T47D (cell line): ENCODE measurements around the gene FRMD5.

Source experiments
- DNase-seq, 2 experiments: peaks; one replicate each; pipeline versions ENCODE4 v3.0.0 to v3.0.0-alpha.2; 2011 to 2012; ENCODE audit warnings: low read depth in 1 of 2, low spot score in 1 of 2
- JUND ChIP-seq: IDR thresholded peaks from 2 replicates; pipeline ENCODE4 v1.6.1; 2012; ENCODE audit warnings: low read depth
- in situ Hi-C: cut with HindIII; loops from 2 replicates; pipeline ENCODE4 v1.10.0; 2016; ENCODE audit warnings: low sequenced_read_pairs, low pct_unique_long_range_greater_than_20kb

FRMD5 gene

GRCh38 chr15:44194323-44195150 is 534 bp downstream of the FRMD5 start:
- no peak for TF ChIP-seq JUND
- DNase-seq = no peak
- in situ Hi-C loops = no loop called here

- in situ Hi-C loops = no loop called here
- no peak for DNase-seq
- no peak for TF ChIP-seq JUND
These were observed 1.3 kb downstream of the FRMD5 start for GRCh38 chr15:44193651-44194322.

- no peak for DNase-seq
- in situ Hi-C loops = no loop called here
These were observed 6.3 kb downstream of the FRMD5 start for GRCh38 chr15:44188795-44189194.

GRCh38 chr15:44186705-44187104 is 8.4 kb downstream of the FRMD5 start:
- no peak for DNase-seq
- in situ Hi-C loops = no loop called here
- no peak for TF ChIP-seq JUND

More at GRCh38 chr15:44188795-44189194, 6.3 kb downstream of the FRMD5 start:
- no peak for TF ChIP-seq JUND

DNA sequence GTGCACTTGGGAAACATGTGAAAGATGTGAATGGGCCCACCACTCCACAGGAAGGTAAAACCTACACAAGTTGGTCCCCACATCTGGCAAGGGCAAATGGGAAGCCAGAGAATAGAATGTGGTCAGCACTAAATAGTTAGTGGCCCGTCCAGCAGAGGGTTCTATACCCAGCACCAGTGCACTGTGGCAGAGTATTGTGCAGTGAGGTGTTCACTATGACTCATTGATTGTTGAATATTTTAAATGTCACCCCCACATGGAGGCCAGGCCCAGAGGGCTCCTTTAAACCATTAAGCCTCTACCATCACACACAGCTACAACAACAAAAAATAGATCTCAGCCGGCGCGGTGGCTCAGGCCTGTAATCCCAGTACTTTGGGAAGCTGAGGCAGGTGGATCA is 11.7 kb downstream of the FRMD5 start:
- TF ChIP-seq JUND = no peak
- DNase-seq = no peak
- in situ Hi-C loops = no loop called here

- no peak for DNase-seq
- in situ Hi-C loops = no loop called here
- TF ChIP-seq JUND = no peak
These were observed 13.7 kb downstream of the FRMD5 start for GRCh38 chr15:44181410-44181809.

GRCh38 chr15:44177139-44177538 is 17.9 kb downstream of the FRMD5 start:
- TF ChIP-seq JUND = no peak
- DNase-seq = no peak
- in situ Hi-C loops = no loop called here

DNA sequence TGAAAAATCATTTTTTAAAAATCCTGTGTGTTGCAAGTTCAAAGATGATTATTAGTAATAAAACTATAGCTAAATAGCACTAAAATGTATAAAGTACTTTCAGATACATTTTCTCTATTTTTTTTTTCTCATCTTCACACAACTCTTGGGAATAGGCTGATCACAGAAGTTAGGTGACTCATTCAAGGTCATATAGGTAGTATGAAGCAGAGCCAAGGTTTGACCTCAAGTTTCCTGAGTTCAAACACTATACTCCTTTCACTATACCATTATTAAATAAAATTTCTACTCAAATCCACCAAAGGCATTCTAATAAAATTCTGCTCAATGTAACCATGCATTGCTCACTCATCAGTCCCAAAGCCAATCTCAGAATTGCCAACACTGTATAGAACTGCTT is 21.3 kb downstream of the FRMD5 start:
- DNase-seq = no peak
- in situ Hi-C loops = no loop called here
- TF ChIP-seq JUND = no peak

DNA sequence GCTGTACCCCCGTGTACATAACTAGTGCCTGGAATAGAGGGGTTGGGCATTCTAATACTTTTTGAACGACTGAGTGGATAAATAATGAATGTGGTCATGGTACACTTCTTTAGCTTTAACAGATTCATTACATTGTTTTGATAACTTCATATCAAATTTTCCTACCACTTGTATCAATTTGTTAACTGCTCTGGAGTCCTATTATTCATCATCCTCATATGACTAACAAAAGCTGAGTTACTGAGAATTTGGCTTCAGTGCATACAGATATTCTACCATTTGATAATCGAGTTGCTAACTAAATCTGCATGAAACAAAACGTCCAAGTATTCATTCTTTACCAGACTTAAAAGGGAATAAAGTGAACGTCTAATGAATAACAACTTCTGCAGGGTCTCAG is 31.7 kb downstream of the FRMD5 start:
- no peak for TF ChIP-seq JUND

DNA sequence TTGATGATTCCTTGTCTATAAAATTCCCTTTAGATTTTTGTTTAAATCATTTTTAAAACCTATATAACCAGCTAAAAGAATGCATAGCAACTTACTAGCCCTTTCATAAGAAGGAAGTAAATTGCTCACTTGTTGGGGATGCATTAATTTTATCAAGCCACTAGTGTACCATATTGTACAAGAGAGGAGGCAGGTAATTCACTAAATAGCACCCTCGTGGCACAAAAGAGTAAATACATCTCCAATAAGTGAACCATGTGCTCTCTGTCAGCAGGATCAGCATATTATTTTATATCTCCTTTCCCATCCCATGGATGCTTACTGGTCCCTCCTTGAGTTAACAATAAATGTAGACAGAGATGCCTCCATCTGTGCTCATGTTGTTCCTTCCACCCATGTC is 34.3 kb downstream of the FRMD5 start:
- in situ Hi-C loops = no loop called here
- DNase-seq = no peak
- TF ChIP-seq JUND = no peak

More for the DNA sequence above, 31.7 kb downstream of the FRMD5 start:
- DNase-seq = no peak
- in situ Hi-C loops = no loop called here

- DNase-seq = no peak
- in situ Hi-C loops = no loop called here
- TF ChIP-seq JUND = no peak
These were observed 35.6 kb downstream of the FRMD5 start for GRCh38 chr15:44159492-44159891.

DNA sequence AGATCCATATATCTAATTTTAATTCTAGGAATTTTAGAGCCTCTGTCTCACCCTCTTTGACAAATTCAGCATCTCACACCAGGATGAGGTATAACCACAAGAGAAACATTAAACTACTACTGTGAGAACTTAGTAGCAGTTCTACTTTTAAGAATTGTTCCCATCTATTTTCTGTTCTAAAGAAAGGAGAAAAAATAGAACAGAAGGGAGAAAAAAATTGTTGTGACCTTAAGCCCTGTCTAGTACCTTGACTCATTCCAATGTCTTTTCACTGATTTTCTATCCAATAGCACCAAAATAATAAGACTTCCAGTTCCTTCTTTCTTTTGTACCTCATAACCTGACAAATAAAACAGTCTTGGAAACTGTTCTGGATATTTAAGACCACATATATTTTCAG is 37.0 kb downstream of the FRMD5 start:
- TF ChIP-seq JUND = no peak
- no peak for DNase-seq
- in situ Hi-C loops = no loop called here

GRCh38 chr15:44157679-44158078 is 37.4 kb downstream of the FRMD5 start:
- in situ Hi-C loops = no loop called here
- DNase-seq = peak in 1 of 2 experiments; percentile 56
- no peak for TF ChIP-seq JUND
